Heart right ventricle (tissue), 16 donors: ENCODE measurements around the gene TRABD2A. TPM values are rescaled to one million over a fixed set of nuclear protein-coding genes. Genes with fewer than 3 reads are reported as not detected.

Source experiments
- ATAC-seq, 8 donors: fragments of 200-7000 bp; cut with Tn5 transposase; one replicate each; pipeline ENCODE4 v1.9.1; 2020; ENCODE audit warnings: mild to moderate bottlenecking in 8 of 8, moderate library complexity in 8 of 8, moderate number of reproducible peaks in 1 of 8
- DNase-seq, 2 donors: peaks; one replicate each; pipeline ENCODE4 v3.0.0-alpha.2; 2020
- H3K27ac ChIP-seq, 10 donors: fragments of 200-600 bp; sonication (generic) in 2 of 10; one replicate each; pipeline versions ENCODE4 v1.5.0 to v1.8.0; 2020 to 2022; ENCODE audit warnings: mild to moderate bottlenecking in 3 of 10
- H3K27me3 ChIP-seq, 7 donors: fragments of 200-600 bp; one replicate each; pipeline ENCODE4 v1.8.0; 2021 to 2022; ENCODE audit warnings: mild to moderate bottlenecking in 2 of 7
- H3K36me3 ChIP-seq, 9 donors: fragments of 200-600 bp; sonication (generic) in 1 of 9; one replicate each; pipeline versions ENCODE4 v1.5.0 to v1.8.0; 2020 to 2022; ENCODE audit warnings: mild to moderate bottlenecking in 2 of 9
- H3K4me1 ChIP-seq, 9 donors: fragments of 200-600 bp; sonication (generic) in 1 of 9; one replicate each; pipeline versions ENCODE4 v1.5.0 to v1.8.0; 2020 to 2022; ENCODE audit warnings: mild to moderate bottlenecking in 4 of 9
- H3K4me3 ChIP-seq, 10 donors: fragments of 200-600 bp; sonication (generic) in 2 of 10; one replicate each; pipeline versions ENCODE4 v1.5.0 to v1.8.0; 2020 to 2022; ENCODE audit warnings: mild to moderate bottlenecking in 7 of 10, moderate library complexity in 2 of 10
- H3K9me3 ChIP-seq, 11 donors: fragments of 200-600 bp in 10 of 11; sonication (generic) in 2 of 11; one replicate each; pipeline versions ENCODE4 v1.5.0 to v1.8.0; 2013 to 2022; ENCODE audit warnings: mild to moderate bottlenecking in 2 of 11, control low read depth in 1 of 11, moderate library complexity in 1 of 11
- CTCF ChIP-seq, 9 donors: fragments of 200-600 bp; sonication (generic) in 2 of 9; IDR thresholded peaks; one replicate each; pipeline versions ENCODE4 v1.5.0 to v1.8.0; 2021 to 2022; ENCODE audit warnings: antibody characterized with exemption in 9 of 9, mild to moderate bottlenecking in 5 of 9, moderate library complexity in 1 of 9
- WGBS, 2 donors: extraction: QIAGEN DNeasy Blood & Tissue Kit; methylation state at CpG; one replicate each; pipeline ENCODE4 v1.1.7; 2013; ENCODE audit warnings: inconsistent platforms in 1 of 2; 5-methylcytosine and 5-hydroxymethylcytosine counted together
- intact Hi-C, 10 donors: fragments of 100-400 bp; cut with DNase I; formaldehyde crosslinking; loops; one replicate each; pipeline versions ENCODE4 v1.11.1 to v1.14.2; 2022
- polyA plus RNA-seq, 2 donors: library from polyadenylated mRNA; stranded (reverse); fragments of 200-250 nt; gene quantifications; one replicate each; pipeline ENCODE4 v1.2.3, GENCODE V29; 2013
- total RNA-seq, 10 donors: library from RNA; stranded (reverse); fragmentation: NEBNext Ultra II Directional in 3 of 10; extraction: Animal tissue kit (Norgen Biotek cat#: 25700) in 3 of 10; gene quantifications; one replicate each; pipeline versions ENCODE4 v1.2.1 to v1.2.4, GENCODE V29; 2021 to 2023
- donor health status: Arrhythmogenic right ventricular cardiomyopathy.
- donor health status: ischemic (EF 13 %, LVEDD 7.1; RV severe dilation, severe dysfunction).
- donor health status: healthy with polysubstance abuse.
- donor health status: DM: no; HTN: yes; CAD: no.
- donor health status: DM: no; HTN: no; CAD: no.
- donor health status: ischemic (EF 25% LVEDD 6.9; RV normal size, moderate dysfunction).
- donor health status: ischemic (EF 25% LVEDD 5.7; RV mildly dilated, moderate dysfunction).
- donor health status: healthy.
- donor health status: DM: yes; HTN: yes; CAD: no.
- donor health status: Ischemic cardiomyopathy.
- donor health status: ischemic (EF 35%, LVEDD 5.7; RV mildly dilated, moderate dysfunction).
- donor health status: nonischemic (EF 11% LVEDD 7.7; RV severe dilation, severe dysfunction).
- donor health status: DM: yes; HTN: yes; CAD: no.
- donor health status: PGD.
- donor health status: ischemic (EF 29% LVEDD 5.4; RV normal size, mild dysfunction).
- donor health status: nonischemic (EF 23%, LVEDD 6.1; RV moderate dilation, normal function).

TRABD2A gene
- total and polyA plus RNA-seq, 12 donors, result 0.34 to 2.0 (median 0.68) TPM

- Histone ChIP-seq H3K4me1 (peaks cover 0 to 10% (median 0%) of the 10 kb centered on the region in 9 donors), H3K27me3 (no peaks in the 10 kb centered on the region), H3K27ac (no peak overlapping the region), H3K36me3 (no peaks in the 10 kb centered on the region), H3K9me3 (peaks cover 0 to 32% (median 11%) of the 10 kb centered on the region in 11 donors), H3K4me3 (no peak overlapping the region)
- ATAC-seq (no peak), DNase-seq (no peak)
- intact Hi-C loops, result no loop called here
- no peak for TF ChIP-seq CTCF (IDR thresholded peaks at IDR 0.05)
- WGBS, 2 donors, result 72 to 81% methylated on average over 2 of the region's 2 CpGs
These were observed 42.3 kb downstream of the TRABD2A start for GRCh38 chr2:84838434-84839145.

DNA sequence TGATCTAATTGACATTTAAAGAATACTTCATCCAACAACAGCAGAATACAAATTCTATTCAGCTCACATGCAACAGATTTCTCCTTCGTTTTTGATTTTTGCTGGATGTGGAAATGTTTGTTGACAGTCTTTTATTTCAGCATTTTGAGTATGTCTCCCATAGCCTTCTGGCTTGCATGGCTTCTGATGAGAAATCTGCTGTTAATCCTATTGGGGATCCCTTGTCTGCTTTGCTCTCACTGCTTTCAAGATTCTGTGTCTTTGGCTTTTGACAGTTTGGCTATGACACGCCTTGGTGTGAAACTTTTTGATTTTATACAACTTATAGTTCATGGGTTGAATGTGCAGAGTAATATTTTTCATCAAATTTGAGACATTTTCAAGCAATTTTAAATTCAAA is 44.7 kb downstream of the TRABD2A start:
- DNase-seq, result no peak
- no peak for TF ChIP-seq CTCF (IDR thresholded peaks at IDR 0.05)
- ATAC-seq, result no peak
- peaks cover 0 to 28% (median 0%) of the 10 kb centered on the region in 9 donors for H3K4me1 ChIP-seq
- H3K27me3 ChIP-seq, result no peaks in the 10 kb centered on the region
- H3K27ac ChIP-seq, result no peak overlapping the region
- no peaks in the 10 kb centered on the region for H3K36me3 ChIP-seq
- intact Hi-C loops, result no loop called here
- peaks cover 0 to 32% (median 11%) of the 10 kb centered on the region in 11 donors for H3K9me3 ChIP-seq
- H3K4me3 ChIP-seq, result no peak overlapping the region
- 66 to 72% methylated on average over 2 of the region's 2 CpGs for WGBS, 2 donors

- 86 to 87% methylated on average over 12 of the region's 12 CpGs for WGBS, 2 donors
- Histone ChIP-seq H3K9me3 (peaks cover 0 to 32% (median 11%) of the 10 kb centered on the region in 11 donors), H3K4me1 (peaks cover 0 to 37% (median 0%) of the 10 kb centered on the region in 9 donors), H3K36me3 (no peaks in the 10 kb centered on the region), H3K4me3 (no peak overlapping the region), H3K27me3 (no peaks in the 10 kb centered on the region), H3K27ac (peak overlapping the region in 2 of 10 donors; percentile 22 to 84)
- intact Hi-C loops, result no loop called here
- ATAC-seq (no peak), DNase-seq (no peak)
- no peak for TF ChIP-seq CTCF (IDR thresholded peaks at IDR 0.05)
These were observed 47.3 kb downstream of the TRABD2A start for GRCh38 chr2:84833481-84834150.

DNA sequence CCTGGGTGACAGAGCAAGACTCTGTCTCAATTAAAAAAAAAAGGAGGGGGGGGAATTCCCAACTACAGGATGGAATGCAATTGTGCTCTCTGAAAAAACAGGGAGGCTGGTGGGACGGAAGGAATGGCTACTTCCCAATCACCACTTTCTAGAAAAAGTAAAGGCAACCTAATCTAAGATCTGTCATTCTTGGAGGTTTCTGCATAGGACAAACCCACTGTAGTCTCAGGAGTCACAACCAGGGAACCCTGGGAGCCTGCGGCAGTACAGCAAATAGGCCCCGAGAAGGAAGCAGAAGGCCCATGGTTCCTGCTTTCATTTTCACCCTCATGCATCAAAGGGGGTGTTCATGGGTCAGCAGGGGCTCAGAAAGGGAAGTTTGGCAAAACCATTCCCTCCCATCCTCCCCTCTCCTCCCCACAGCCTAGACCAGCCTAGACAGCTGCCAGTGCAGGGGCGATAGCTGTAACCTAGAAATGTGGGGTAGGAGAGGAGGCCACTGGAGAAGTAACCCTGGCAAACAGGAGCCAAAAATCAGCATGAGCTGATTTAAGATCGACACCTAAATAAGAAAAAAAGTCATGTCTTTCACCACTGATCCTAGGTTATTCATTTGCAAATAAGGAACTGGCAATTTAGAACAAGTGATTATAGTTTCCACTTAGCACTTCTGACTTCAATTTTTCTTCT is 48.0 kb downstream of the TRABD2A start:
- intact Hi-C loops, result no loop called here
- peaks cover 0 to 41% (median 0%) of the 10 kb centered on the region in 9 donors for H3K4me1 ChIP-seq
- DNase-seq (peak in 1 of 2 donors; percentile 34), ATAC-seq (peak in 7 of 8 donors; percentile 41 to 80 (median 71))
- H3K27ac ChIP-seq, result peak overlapping the region in 1 of 10 donors; percentile 84
- 65% methylated on average over 5 of the region's 5 CpGs for WGBS, 2 donors
- H3K36me3 ChIP-seq, result no peaks in the 10 kb centered on the region
- TF ChIP-seq CTCF (IDR thresholded peaks at IDR 0.05), result no peak
- H3K4me3 ChIP-seq, result no peak overlapping the region
- H3K9me3 ChIP-seq, result peaks cover 0 to 32% (median 11%) of the 10 kb centered on the region in 11 donors
- no peaks in the 10 kb centered on the region for H3K27me3 ChIP-seq
